Amniotic stem cell (primary cell): Measurements from ENCODE around the gene EDDM3A.
"Not testable (repeated sequence)": the region's sequence is repeated elsewhere in the genome, so short reads cannot be mapped to it uniquely, and the experiment has no call there.

Experiments used
- DNase-seq: peaks from one replicate; lab custom pipeline; 2025; lab: John Stamatoyannopoulos, UW

Gene EDDM3A

GRCh38 chr14:20733684-20734429 lies 11.8 kb upstream of the EDDM3A start:
- no peak for DNase-seq

DNA sequence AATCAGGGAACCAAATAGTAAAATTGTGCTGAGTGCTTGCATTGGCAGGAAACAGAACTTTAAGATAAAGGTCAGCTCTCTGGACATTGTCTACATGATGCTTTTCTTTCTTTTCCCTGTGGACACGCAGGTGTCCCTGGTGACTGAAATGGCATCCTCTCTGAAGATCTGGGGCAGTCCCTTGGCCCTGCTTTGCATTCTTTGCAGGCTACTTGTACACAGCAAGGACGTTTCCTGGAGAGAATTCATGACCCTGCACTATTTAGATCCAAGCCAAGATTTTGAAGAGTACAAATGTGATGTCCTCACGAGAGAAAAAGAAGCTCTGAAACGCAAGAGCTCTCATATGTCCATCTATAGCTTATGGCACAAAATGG lies 11.3 kb upstream of the EDDM3A start:
- no peak for DNase-seq

DNA sequence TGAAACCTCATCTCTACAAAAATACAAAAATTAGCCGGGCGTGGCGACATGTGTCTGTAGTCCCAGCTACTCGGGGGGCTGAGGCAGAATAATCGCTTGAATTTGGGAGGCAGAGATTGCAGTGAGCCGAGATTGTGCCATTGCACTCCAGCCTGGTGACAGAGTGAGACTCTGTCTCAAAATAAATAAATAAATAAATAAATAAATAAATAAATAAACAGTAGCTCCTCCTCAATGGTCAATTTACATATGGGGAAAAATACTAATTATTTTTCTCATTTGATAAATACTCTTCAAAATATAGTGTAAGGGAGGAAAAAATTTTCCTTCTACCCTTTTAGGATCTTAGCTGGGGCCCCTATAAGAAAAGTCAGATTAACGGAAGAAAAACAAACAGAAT lies 7.4 kb upstream of the EDDM3A start:
- DNase-seq, result not testable (repeated sequence)

- no peak for DNase-seq
These were observed 3.6 kb upstream of the EDDM3A start for GRCh38 chr14:20742132-20742531.

DNA sequence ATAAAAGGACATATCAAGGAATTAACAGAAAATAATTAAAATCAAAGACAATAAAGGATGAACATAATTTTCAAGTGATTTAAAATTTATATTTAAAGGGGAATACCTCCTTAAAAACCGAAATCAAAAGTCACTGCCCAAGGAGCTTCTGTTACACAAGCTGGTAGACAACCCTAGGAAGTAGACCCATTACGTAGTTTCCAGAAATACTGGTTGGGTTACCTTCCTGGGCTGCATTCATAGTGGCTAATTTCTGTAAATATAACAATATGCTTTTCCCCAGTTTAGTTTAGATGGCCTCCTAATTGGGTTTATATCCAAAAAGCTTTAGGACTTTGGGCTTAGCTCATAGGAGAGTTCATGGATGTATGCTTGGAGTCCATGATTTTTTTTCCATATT lies 2.1 kb upstream of the EDDM3A start:
- DNase-seq, result no peak

DNA sequence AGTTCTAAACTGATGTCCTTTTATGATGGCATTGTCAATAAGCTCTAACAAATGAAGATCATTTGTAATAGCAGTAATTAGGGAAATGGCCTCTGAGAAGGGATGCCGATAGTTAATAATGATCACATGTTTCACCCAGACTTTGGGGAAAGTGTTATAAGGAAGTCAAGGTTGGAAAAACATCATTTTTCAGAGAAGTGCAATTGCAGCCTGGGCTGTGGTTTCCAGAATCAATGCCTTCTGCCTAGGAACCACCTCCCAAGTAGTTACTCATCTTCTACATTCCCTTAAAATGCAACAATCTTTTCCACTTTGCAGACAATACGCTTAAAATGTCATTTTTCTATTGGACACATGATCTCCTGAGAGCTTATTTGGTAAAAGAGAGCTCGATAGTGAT lies 879 bp downstream of the EDDM3A start:
- DNase-seq, result no peak

GRCh38 chr14:20748439-20748838 lies 2.8 kb downstream of the EDDM3A start:
- DNase-seq, result no peak

- no peak for DNase-seq
These were observed 4.5 kb downstream of the EDDM3A start for GRCh38 chr14:20750194-20750593.

- DNase-seq, result no peak
These were observed 6.4 kb downstream of the EDDM3A start for GRCh38 chr14:20751963-20752562.

DNA sequence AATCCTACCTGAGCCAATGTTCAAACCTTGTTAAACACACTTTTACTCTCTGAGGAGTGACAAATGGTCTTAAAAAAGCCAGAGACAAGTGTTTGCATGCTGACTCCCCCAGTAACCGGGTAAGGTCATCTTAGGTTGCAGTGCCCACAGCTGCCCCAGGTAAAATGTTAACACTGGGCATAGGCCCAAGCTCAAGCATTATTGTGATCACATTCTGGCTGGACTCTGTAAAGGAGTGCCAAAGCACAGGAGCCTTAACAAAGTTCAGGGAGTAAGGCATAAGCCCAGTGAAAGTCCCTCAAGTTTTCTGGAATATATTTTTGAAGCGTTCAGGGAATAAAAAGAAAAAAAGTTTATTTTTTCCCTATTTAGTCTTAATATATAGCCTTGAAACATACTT lies 8.6 kb downstream of the EDDM3A start:
- DNase-seq, result no peak

DNA sequence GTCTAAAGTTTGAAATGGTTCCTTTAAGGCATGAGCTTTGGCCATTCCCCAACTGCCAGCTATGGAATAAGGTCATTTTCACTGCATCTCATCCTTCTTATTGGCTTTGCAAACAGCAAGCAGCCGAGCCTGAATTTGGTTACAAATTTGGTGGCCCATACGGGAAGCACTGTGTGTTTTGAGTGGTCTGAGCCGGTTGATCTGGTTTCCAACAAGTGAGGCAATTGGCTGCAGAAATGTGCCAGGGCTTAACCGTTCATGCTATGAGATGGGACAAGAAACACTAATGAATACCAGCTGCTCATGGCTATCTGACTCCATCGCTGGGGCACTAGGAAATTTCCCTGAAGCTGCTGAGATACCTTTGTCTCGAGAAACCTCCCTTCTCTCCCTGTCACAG lies 9.3 kb downstream of the EDDM3A start:
- DNase-seq, result no peak

GRCh38 chr14:20757965-20758364 lies 12.3 kb downstream of the EDDM3A start:
- DNase-seq, result no peak

- not testable (repeated sequence) for DNase-seq
These were observed 13.8 kb downstream of the EDDM3A start for GRCh38 chr14:20759465-20759864.

DNA sequence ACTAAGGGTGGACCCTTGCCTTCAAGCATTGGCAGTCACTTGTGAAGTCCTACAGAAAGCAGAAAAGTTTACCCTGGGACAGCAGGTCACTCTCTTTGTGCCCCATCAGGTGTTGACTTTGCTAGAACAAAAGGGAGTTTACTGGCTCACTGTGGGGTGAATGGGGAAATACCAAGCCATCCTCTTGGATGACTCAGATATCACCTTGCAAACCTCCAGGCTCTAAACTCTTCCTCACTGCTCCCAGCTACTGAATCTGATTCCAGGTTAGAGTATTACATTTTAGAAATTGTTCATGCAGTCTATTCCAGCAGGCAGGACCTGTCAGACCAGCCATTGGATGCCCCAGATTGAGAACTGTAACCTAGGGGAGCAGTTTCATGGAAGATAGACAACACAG lies 15.3 kb downstream of the EDDM3A start:
- no peak for DNase-seq

DNA sequence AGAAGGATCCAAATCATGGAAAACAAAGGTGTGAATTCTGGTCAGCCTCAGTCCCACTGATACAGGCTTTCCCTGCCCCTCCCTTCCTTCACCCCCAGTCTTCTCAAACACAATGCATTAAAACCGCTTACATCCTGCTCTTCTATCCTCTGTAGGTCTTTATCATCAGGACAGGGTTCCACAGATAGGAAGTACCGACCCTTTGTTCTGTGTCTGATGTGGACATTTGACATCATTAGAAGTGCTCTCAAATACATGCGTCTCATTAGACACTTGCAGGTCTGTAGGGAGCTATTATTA lies 22.9 kb downstream of the EDDM3A start:
- DNase-seq, result no peak

- no peak for DNase-seq
These were observed 23.7 kb downstream of the EDDM3A start for GRCh38 chr14:20769421-20769820.

DNA sequence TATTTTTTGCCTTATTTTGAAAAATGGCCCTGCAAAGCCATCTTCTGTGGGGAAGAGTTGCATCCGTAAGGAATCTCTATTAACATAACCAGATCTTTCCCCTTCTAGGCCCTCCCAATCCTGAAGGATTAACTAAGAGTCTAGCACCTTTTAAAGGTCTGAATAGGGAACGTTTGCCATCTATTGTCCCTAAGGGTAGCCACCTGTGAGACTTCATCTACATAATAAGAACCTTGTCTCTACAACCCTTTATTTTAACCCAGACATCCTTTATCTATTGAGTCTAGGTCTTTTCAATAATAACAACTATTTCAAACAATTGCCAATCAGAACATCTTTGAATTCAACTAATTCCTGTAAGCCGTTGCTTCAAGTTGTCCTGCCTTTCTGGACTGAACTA lies 27.0 kb downstream of the EDDM3A start:
- DNase-seq, result no peak

GRCh38 chr14:20774258-20774824 lies 28.7 kb downstream of the EDDM3A start:
- no peak for DNase-seq

DNA sequence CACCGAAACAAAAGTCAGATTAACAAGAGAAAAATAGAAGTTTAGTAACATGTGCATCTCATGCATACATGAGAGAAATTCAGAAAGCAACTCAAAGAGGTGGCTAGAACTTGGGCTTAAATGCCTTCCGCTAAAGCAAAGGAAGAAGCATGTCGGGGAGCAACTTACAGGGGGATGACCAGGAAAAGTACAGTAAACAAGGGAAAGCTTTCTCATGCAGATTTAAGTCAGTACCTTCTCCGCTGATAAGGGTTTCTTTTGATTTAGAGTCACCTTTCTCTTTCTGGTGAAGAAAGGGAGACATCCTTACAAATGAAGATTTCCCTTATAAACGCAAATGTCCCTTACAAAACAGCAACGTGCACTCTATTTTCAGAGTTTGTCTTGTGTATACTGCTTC lies 29.4 kb downstream of the EDDM3A start:
- no peak for DNase-seq

GRCh38 chr14:20775901-20776300 lies 30.2 kb downstream of the EDDM3A start:
- no peak for DNase-seq

DNA sequence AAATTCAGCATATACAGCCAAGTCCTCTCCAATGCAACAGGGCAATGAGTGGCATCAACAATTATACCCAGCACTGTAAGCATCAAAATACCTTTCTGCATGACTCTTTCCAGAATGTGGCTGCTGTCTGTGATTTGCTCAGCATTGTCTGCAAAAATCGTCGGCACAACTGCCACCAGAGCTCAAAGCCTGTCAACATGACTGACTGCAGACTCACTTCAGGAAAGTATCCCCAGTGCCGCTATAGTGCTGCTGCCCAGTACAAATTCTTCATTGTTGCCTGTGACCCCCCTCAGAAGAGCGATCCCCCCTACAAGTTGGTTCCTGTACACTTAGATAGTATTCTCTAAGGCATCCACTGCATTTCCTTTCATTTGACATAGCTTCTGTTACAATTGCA lies 36.1 kb downstream of the EDDM3A start:
- DNase-seq, result no peak

- DNase-seq, result no peak
These were observed 36.7 kb downstream of the EDDM3A start for GRCh38 chr14:20782280-20782890.

- no peak for DNase-seq
These were observed 41.3 kb downstream of the EDDM3A start for GRCh38 chr14:20787025-20787424.
